Spinal cord (tissue), 10 donors: ENCODE measurements around the gene SESN3. TPM values are rescaled to one million over a fixed set of nuclear protein-coding genes. Genes with fewer than 3 reads are reported as not detected.
"Not testable (repeated sequence)": the region's sequence is repeated elsewhere in the genome, so short reads cannot be mapped to it uniquely, and the experiment has no call there.

ENCODE experiments used
- DNase-seq, 6 donors: peaks; one replicate each; pipeline versions ENCODE4 v3.0.0 to v3.0.0-alpha.2; 2013 to 2015; ENCODE audit warnings: low spot score in 6 of 6, low read depth in 4 of 6
- H3K27ac ChIP-seq: one replicate; pipeline ENCODE4 v1.5.1; 2013; ENCODE audit warnings: low read depth, low read length, control low read depth
- H3K27me3 ChIP-seq: one replicate; pipeline ENCODE4 v1.6.1; 2013; ENCODE audit warnings: low read length; ENCODE audit not compliant: control insufficient read depth, insufficient read depth
- H3K36me3 ChIP-seq: one replicate; pipeline ENCODE4 v1.6.1; 2013; ENCODE audit warnings: low read length; ENCODE audit not compliant: control insufficient read depth, insufficient read depth
- H3K4me1 ChIP-seq: one replicate; pipeline ENCODE4 v1.6.1; 2013; ENCODE audit warnings: low read length; ENCODE audit not compliant: control insufficient read depth, insufficient read depth
- H3K4me3 ChIP-seq: one replicate; pipeline ENCODE4 v1.5.1; 2013; ENCODE audit warnings: low read depth, low read length, control low read depth
- H3K9me3 ChIP-seq: one replicate; pipeline ENCODE4 v1.6.1; 2013; ENCODE audit warnings: low read length; ENCODE audit not compliant: control insufficient read depth, insufficient read depth
- whole genome bisulfite sequencing: methylation state at CpG from one replicate; pipeline ENCODE4 v1.1.5; 2013; ENCODE audit warnings: missing lambda C conversion rate; ENCODE audit not compliant: insufficient coverage; 5-methylcytosine and 5-hydroxymethylcytosine counted together
- polyA plus RNA-seq, 2 donors: library from polyadenylated mRNA; unstranded; fragments of 120-200 nt; gene quantifications; one replicate each; pipeline ENCODE4 v1.2.1, GENCODE V29; 2013; ENCODE audit not compliant: insufficient read length in 2 of 2
- total RNA-seq, 2 donors: library from RNA; depleted of rRNA in 1 of 2; stranded (reverse); fragments of 120-200 nt in 1 of 2; fragments of >200 nt in 1 of 2; gene quantifications; one replicate each; pipeline versions ENCODE4 v1.2.3 to v1.2.4, GENCODE V29; 2013 to 2014
- donor health status: healthy.

The SESN3 gene
- total and polyA plus RNA-seq, 4 donors: 67.9 to 162 (median 111) TPM

- Histone ChIP-seq H3K4me3 (no peak overlapping the region), H3K27me3 (no peaks in the 10 kb centered on the region), H3K4me1 (peaks cover 7% of the 10 kb centered on the region), H3K36me3 (no peaks in the 10 kb centered on the region), H3K9me3 (no peaks in the 10 kb centered on the region), H3K27ac (no peak overlapping the region)
- DNase-seq: no peak
- no CpG with 5 or more reads among the region's 1 CpG for WGBS
These were observed 21.6 kb upstream of the SESN3 start for GRCh38 chr11:95252586-95252985.

GRCh38 chr11:95251896-95252295 is 20.9 kb upstream of the SESN3 start:
- H3K4me1 ChIP-seq, H3K36me3 ChIP-seq, H3K27ac ChIP-seq, H3K27me3 ChIP-seq, H3K9me3 ChIP-seq, DNase-seq, H3K4me3 ChIP-seq: not testable (repeated sequence)
- 81% methylated on average over 4 of the region's 6 CpGs for WGBS

- Histone ChIP-seq H3K36me3 (no peaks in the 10 kb centered on the region), H3K4me3 (no peak overlapping the region), H3K27ac (peak overlapping the region; percentile 43), H3K9me3 (no peaks in the 10 kb centered on the region), H3K4me1 (peaks cover 7% of the 10 kb centered on the region), H3K27me3 (no peaks in the 10 kb centered on the region)
- peak in 1 of 6 donors; percentile 36 for DNase-seq
- 43% methylated on average over 2 of the region's 4 CpGs for WGBS
These were observed 17.9 kb upstream of the SESN3 start for GRCh38 chr11:95248666-95249467.

GRCh38 chr11:95247883-95248282 is 16.9 kb upstream of the SESN3 start:
- no peak overlapping the region for H3K4me3 ChIP-seq
- H3K4me1 ChIP-seq: peaks cover 7% of the 10 kb centered on the region
- H3K27ac ChIP-seq: no peak overlapping the region
- 57% methylated on average over 1 of the region's 3 CpGs for WGBS
- no peak for DNase-seq
- no peaks in the 10 kb centered on the region for H3K27me3 ChIP-seq
- no peaks in the 10 kb centered on the region for H3K9me3 ChIP-seq
- no peaks in the 10 kb centered on the region for H3K36me3 ChIP-seq

GRCh38 chr11:95247127-95247684 is 16.2 kb upstream of the SESN3 start:
- WGBS: 25% methylated on average over 1 of the region's 1 CpG
- H3K27ac ChIP-seq: peak overlapping the region; percentile 17
- H3K9me3 ChIP-seq: no peaks in the 10 kb centered on the region
- no peaks in the 10 kb centered on the region for H3K27me3 ChIP-seq
- no peak overlapping the region for H3K4me3 ChIP-seq
- peaks cover 7% of the 10 kb centered on the region for H3K4me1 ChIP-seq
- no peaks in the 10 kb centered on the region for H3K36me3 ChIP-seq
- DNase-seq: peak in 3 of 6 donors; percentile 40 to 90 (median 81)

GRCh38 chr11:95245581-95245980 is 14.6 kb upstream of the SESN3 start:
- H3K27ac ChIP-seq: no peak overlapping the region
- H3K27me3 ChIP-seq: no peaks in the 10 kb centered on the region
- H3K4me1 ChIP-seq: peaks cover 3% of the 10 kb centered on the region
- H3K9me3 ChIP-seq: no peaks in the 10 kb centered on the region
- 83% methylated on average over 1 of the region's 1 CpG for WGBS
- DNase-seq: no peak
- H3K36me3 ChIP-seq: no peaks in the 10 kb centered on the region
- H3K4me3 ChIP-seq: no peak overlapping the region

- Histone ChIP-seq H3K9me3 (no peaks in the 10 kb centered on the region), H3K27me3 (no peaks in the 10 kb centered on the region), H3K4me3 (no peak overlapping the region), H3K36me3 (no peaks in the 10 kb centered on the region), H3K27ac (no peak overlapping the region), H3K4me1 (peaks cover 3% of the 10 kb centered on the region)
- WGBS: 75% methylated on average over 1 of the region's 3 CpGs
- no peak for DNase-seq
These were observed 14.0 kb upstream of the SESN3 start for GRCh38 chr11:95245038-95245437.

- H3K27me3 ChIP-seq: no peaks in the 10 kb centered on the region
- H3K9me3 ChIP-seq: no peaks in the 10 kb centered on the region
- H3K4me3 ChIP-seq: no peak overlapping the region
- H3K36me3 ChIP-seq: no peaks in the 10 kb centered on the region
- no peak overlapping the region for H3K27ac ChIP-seq
- no peak for DNase-seq
- peaks cover 2% of the 10 kb centered on the region for H3K4me1 ChIP-seq
- no CpG with 5 or more reads among the region's 2 CpGs for WGBS
These were observed 12.7 kb upstream of the SESN3 start for GRCh38 chr11:95243673-95244072.

- H3K9me3 ChIP-seq: no peaks in the 10 kb centered on the region
- H3K27ac ChIP-seq: no peak overlapping the region
- 69% methylated on average over 3 of the region's 6 CpGs for WGBS
- no peaks in the 10 kb centered on the region for H3K4me1 ChIP-seq
- no peaks in the 10 kb centered on the region for H3K36me3 ChIP-seq
- DNase-seq: no peak
- H3K4me3 ChIP-seq: no peak overlapping the region
- no peaks in the 10 kb centered on the region for H3K27me3 ChIP-seq
These were observed 12.0 kb upstream of the SESN3 start for GRCh38 chr11:95242845-95243605.
